Tibial artery (tissue), 4 donors: ENCODE data around the gene ETS2.

Experiments
- DNase-seq, 2 donors: peaks; one replicate each; pipeline ENCODE4 v3.0.0-alpha.2; 2019
- H3K27ac ChIP-seq, 2 donors: fragments of 200-600 bp; sonication (generic) in 1 of 2; 1 replicate in 1 of 2; 2 replicates in 1 of 2; pipeline ENCODE4 v1.5.1; 2018 to 2019; ENCODE audit warnings: mild to moderate bottlenecking in 1 of 2
- H3K27me3 ChIP-seq, 2 donors: fragments of 200-600 bp; sonication (generic) in 1 of 2; one replicate each; pipeline versions ENCODE4 v1.5.1 to v1.6.0; 2016 to 2019
- H3K36me3 ChIP-seq, 3 donors: fragments of 200-600 bp; sonication (generic) in 2 of 3; one replicate each; pipeline ENCODE4 v1.5.1; 2016 to 2019; ENCODE audit warnings: mild to moderate bottlenecking in 2 of 3
- H3K4me1 ChIP-seq, 4 donors: fragments of 200-600 bp; sonication (generic) in 2 of 4; 1 replicate in 3 of 4; 2 replicates in 1 of 4; pipeline ENCODE4 v1.5.1; 2016 to 2019
- H3K4me3 ChIP-seq, 2 donors: fragments of 200-600 bp; sonication (generic) in 1 of 2; 1 replicate in 1 of 2; 2 replicates in 1 of 2; pipeline ENCODE4 v1.5.1; 2018 to 2019; ENCODE audit warnings: mild to moderate bottlenecking in 2 of 2
- H3K9me3 ChIP-seq, 3 donors: fragments of 200-600 bp; sonication (generic) in 1 of 3; one replicate each; pipeline ENCODE4 v1.5.1; 2016 to 2019
- CTCF ChIP-seq, 2 experiments: fragments of 200-600 bp in 1 of 2; fragments of 450-650 bp in 1 of 2; IDR thresholded peaks; one replicate each; pipeline ENCODE4 v1.5.1; 2017 to 2019; ENCODE audit warnings: antibody characterized with exemption in 2 of 2, mild to moderate bottlenecking in 1 of 2, moderate library complexity in 1 of 2
- intact Hi-C: fragments of 100-400 bp; cut with DNase I; formaldehyde crosslinking; loops from one replicate; pipeline ENCODE4 v1.15.0; 2023; ENCODE audit warnings: low total_unique reads

The ETS2 gene

DNA sequence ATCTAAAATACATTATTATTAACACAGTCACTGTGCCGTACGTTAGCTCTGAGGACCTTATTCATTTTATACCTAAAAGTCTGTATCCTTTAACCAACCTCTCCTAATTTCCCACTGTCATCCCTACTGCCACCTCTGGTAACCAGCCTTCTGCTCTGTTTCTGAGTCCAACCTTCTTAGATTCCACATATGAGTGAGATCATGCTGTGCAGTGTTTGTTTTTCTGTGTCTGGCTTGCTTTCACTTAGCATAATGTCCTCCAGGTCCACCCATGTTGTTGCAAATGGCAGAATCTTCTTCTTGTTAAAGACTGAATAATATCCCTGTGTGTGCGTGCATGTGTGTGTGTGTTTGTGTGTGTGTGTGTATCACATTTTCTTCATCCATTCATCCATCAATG lies 64.2 kb downstream of the ETS2 start:
- TF ChIP-seq CTCF (IDR thresholded peaks at IDR 0.05), result no peak
- Histone ChIP-seq H3K27me3 (no peaks in the 10 kb centered on the region), H3K4me1 (no peaks in the 10 kb centered on the region), H3K36me3 (no peaks in the 10 kb centered on the region), H3K9me3 (no peaks in the 10 kb centered on the region), H3K4me3 (no peak overlapping the region), H3K27ac (no peak overlapping the region)
- no peak for DNase-seq
- intact Hi-C loops, result no loop called here
